GM21381 (cell line): ENCODE measurements around the gene LEMD2.

Experiments
- ATAC-seq: cut with Tn5 transposase; IDR thresholded peaks from one replicate; pipeline ENCODE4 v1.9.1; 2021; ENCODE audit warnings: mild to moderate bottlenecking, moderate library complexity; ENCODE audit not compliant: unreplicated experiment

Gene LEMD2

GRCh38 chr6:33759887-33760629 lies 28.9 kb downstream of the LEMD2 start:
- no peak for ATAC-seq

GRCh38 chr6:33758815-33759216 lies 30.1 kb downstream of the LEMD2 start:
- no peak for ATAC-seq

- no peak for ATAC-seq
Measured at GRCh38 chr6:33757906-33758305, 31.0 kb downstream of the LEMD2 start.

GRCh38 chr6:33757113-33757512 lies 31.8 kb downstream of the LEMD2 start:
- no peak for ATAC-seq

- no peak for ATAC-seq
Measured at GRCh38 chr6:33756211-33756954, 32.5 kb downstream of the LEMD2 start.

GRCh38 chr6:33755070-33755869 lies 33.7 kb downstream of the LEMD2 start:
- no peak for ATAC-seq

- ATAC-seq, result no peak
Measured at GRCh38 chr6:33754222-33754621, 34.7 kb downstream of the LEMD2 start.

GRCh38 chr6:33752646-33753015 lies 36.3 kb downstream of the LEMD2 start:
- ATAC-seq, result no peak

GRCh38 chr6:33751771-33752645 lies 36.9 kb downstream of the LEMD2 start:
- no peak for ATAC-seq

- ATAC-seq, result no peak
Measured at GRCh38 chr6:33750244-33750991, 38.5 kb downstream of the LEMD2 start.

- ATAC-seq, result no peak
Measured at GRCh38 chr6:33749401-33749800, 39.5 kb downstream of the LEMD2 start.

GRCh38 chr6:33748841-33749240 lies 40.1 kb downstream of the LEMD2 start:
- no peak for ATAC-seq

- no peak for ATAC-seq
Measured at GRCh38 chr6:33747823-33748222, 41.1 kb downstream of the LEMD2 start.

GRCh38 chr6:33746651-33747100 lies 42.3 kb downstream of the LEMD2 start, which contains the start of gene IP6K3:
Gene IP6K3, minus strand, starts transcription at chr6:33746905. Its CDS starts 11,429 bp downstream, at chr6:33735476.
- ATAC-seq, result no peak

GRCh38 chr6:33746036-33746600 lies 42.8 kb downstream of the LEMD2 start:
- ATAC-seq, result no peak

- no peak for ATAC-seq
Measured at GRCh38 chr6:33745548-33745947, 43.4 kb downstream of the LEMD2 start.

GRCh38 chr6:33744895-33745546 lies 43.9 kb downstream of the LEMD2 start:
- ATAC-seq, result no peak

GRCh38 chr6:33744001-33744848 lies 44.7 kb downstream of the LEMD2 start:
- ATAC-seq, result no peak
